ENCODE measurements around the gene SKAP1. TPM values are rescaled to one million over a fixed set of nuclear protein-coding genes. Genes with fewer than 3 reads are reported as not detected.
"Not testable (repeated sequence)": the region's sequence is repeated elsewhere in the genome, so short reads cannot be mapped to it uniquely, and the experiment has no call there.

Gene SKAP1
- total RNA-seq, 1 donor from 2014 or later, result 51.9 TPM

DNA sequence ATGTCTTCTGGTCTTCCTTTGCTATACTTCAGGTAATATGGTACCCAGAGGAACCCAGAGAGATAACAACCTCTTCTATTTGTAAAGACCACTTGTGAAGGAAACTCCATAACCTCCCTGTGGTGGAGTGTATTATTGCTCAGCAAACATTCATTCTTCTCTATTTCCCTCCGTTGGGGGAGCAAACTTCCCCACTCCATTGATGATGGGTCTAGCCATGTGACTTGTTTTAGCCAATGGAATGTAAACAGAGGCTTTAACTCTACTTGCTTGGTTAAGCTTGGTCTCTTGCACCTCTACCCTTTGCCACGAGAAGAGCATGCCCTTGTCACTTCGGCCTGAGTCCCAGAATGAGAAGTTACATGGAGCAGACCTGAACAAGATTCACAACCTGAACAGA is 30.0 kb upstream of the SKAP1 start:
- Mint-ChIP-seq H3K4me3 (no peak overlapping the region), H3K27ac (no peak overlapping the region), H3K4me1 (ENCODE audit: low read depth) (peaks cover 53% of the 10 kb centered on the region), H3K27me3 (ENCODE audit: insufficient read depth) (no peaks in the 10 kb centered on the region), H3K9me3 (no peaks in the 10 kb centered on the region), H3K36me3 (ENCODE audit: low read depth) (peaks cover 2% of the 10 kb centered on the region)
- intact Hi-C loops (cut with micrococcal nuclease), result no loop called here
- no peak for DNase-seq (ENCODE audit: low spot score)

GRCh38 chr17:48459070-48459844 is 29.2 kb upstream of the SKAP1 start:
- Mint-ChIP-seq H3K27ac (peak overlapping the region; percentile 62), H3K36me3 (ENCODE audit: low read depth) (peaks cover 2% of the 10 kb centered on the region), H3K4me3 (no peak overlapping the region), H3K4me1 (ENCODE audit: low read depth) (peaks cover 61% of the 10 kb centered on the region), H3K9me3 (no peaks in the 10 kb centered on the region), H3K27me3 (ENCODE audit: insufficient read depth) (no peaks in the 10 kb centered on the region)
- intact Hi-C loops (cut with micrococcal nuclease), result loop anchor here (2.0 to 10.0 kb wide), 3 partner anchors 24 to 354 kb away; partner anchors contain the start of genes CBX1 and SNX11
- DNase-seq (ENCODE audit: low spot score), result no peak

DNA sequence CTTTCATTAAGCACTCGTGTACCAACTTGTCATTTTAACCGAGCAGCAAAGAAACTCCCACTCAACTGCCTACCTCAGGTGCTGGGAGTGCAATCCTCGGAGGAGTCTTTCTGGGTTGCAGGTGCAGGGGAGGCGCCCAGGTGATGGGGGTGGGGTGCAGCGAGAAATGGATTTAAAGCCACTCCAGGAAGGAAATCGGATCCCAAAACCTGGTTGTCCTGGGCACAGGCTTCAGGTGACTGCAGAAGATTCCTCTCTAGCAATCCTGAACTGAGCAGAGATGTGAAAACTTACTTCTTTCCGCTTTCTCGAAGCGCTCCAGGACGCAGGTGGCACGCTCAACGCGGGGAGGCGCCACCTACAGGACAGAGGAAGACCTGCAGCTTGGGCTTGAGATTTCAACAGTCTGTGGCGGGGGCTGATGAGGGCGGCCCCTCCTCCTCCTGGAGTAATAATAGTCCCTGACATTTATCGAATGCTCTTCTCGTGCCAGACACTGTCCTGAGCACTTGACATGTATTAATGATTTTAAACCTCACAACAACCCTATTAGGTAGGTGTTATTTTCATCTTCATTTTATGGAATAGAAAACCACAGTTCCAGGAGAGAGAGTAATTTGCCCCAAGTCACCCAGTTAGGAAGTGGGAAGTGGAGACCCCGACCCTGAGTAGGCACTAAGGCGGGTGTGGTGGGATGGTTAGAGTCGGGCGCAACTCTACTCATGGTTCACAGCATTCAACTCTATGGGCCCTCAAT is 27.2 kb upstream of the SKAP1 start:
- Mint-ChIP-seq H3K27ac (peak overlapping the region; percentile 11), H3K4me1 (ENCODE audit: low read depth) (peaks cover 69% of the 10 kb centered on the region), H3K9me3 (no peaks in the 10 kb centered on the region), H3K27me3 (ENCODE audit: insufficient read depth) (no peaks in the 10 kb centered on the region), H3K4me3 (peak overlapping the region; percentile 28), H3K36me3 (ENCODE audit: low read depth) (peaks cover 4% of the 10 kb centered on the region)
- DNase-seq (ENCODE audit: low spot score), result peak; percentile 69
- intact Hi-C loops (cut with micrococcal nuclease), result loop anchor here (1.0 to 10.0 kb wide), 7 partner anchors 17 to 352 kb away; partner anchors contain the start of genes CBX1 and SNX11

- Mint-ChIP-seq H3K9me3 (no peaks in the 10 kb centered on the region), H3K27me3 (ENCODE audit: insufficient read depth) (no peaks in the 10 kb centered on the region), H3K4me1 (ENCODE audit: low read depth) (peaks cover 76% of the 10 kb centered on the region), H3K36me3 (ENCODE audit: low read depth) (peaks cover 5% of the 10 kb centered on the region), H3K4me3 (peak overlapping the region; percentile 13), H3K27ac (peak overlapping the region; percentile 63)
- no peak for DNase-seq (ENCODE audit: low spot score)
- intact Hi-C loops (cut with micrococcal nuclease), result loop anchor here (10.0 kb wide), 1 partner anchor 352 kb away; the partner anchor contains the start of genes CBX1 and SNX11
Observed at GRCh38 chr17:48456589-48456988, 26.6 kb upstream of the SKAP1 start.

DNA sequence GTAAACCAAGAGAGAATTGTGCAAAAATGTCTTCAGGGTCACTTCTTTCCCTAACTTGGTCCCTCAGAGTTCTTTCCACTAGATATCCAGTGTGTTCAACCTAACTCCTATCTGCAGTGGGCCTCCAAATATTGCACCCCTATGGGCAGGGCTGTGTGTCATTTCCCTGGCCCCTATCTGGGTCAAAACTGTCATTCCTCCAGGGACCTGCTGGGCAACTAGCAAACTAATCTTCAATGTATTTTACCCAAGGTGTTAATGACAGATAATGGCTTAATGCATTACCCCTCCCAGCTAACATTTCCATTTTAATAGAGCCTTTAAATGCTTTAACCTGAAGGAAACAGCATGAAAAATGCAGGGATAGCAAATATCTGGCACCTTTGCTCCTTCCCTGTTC is 25.8 kb upstream of the SKAP1 start:
- Mint-ChIP-seq H3K27ac (no peak overlapping the region), H3K27me3 (ENCODE audit: insufficient read depth) (no peaks in the 10 kb centered on the region), H3K4me3 (no peak overlapping the region), H3K9me3 (no peaks in the 10 kb centered on the region), H3K4me1 (ENCODE audit: low read depth) (peaks cover 81% of the 10 kb centered on the region), H3K36me3 (ENCODE audit: low read depth) (peaks cover 5% of the 10 kb centered on the region)
- intact Hi-C loops (cut with micrococcal nuclease), result loop anchor here (10.0 kb wide), 1 partner anchor 351 kb away; the partner anchor contains the start of genes CBX1 and SNX11
- DNase-seq (ENCODE audit: low spot score), result no peak

- Mint-ChIP-seq H3K27me3 (ENCODE audit: insufficient read depth) (no peaks in the 10 kb centered on the region), H3K4me1 (ENCODE audit: low read depth) (peaks cover 65% of the 10 kb centered on the region), H3K4me3 (peak overlapping the region; percentile 11), H3K27ac (peak overlapping the region; percentile 88), H3K36me3 (ENCODE audit: low read depth) (peaks cover 4% of the 10 kb centered on the region), H3K9me3 (no peaks in the 10 kb centered on the region)
- no peak for DNase-seq (ENCODE audit: low spot score)
- intact Hi-C loops (cut with micrococcal nuclease), result loop anchor here (1.0 to 10.0 kb wide), 2 partner anchors 24 to 349 kb away; partner anchors contain the start of genes CBX1 and SNX11
Observed at GRCh38 chr17:48453447-48453846, 23.4 kb upstream of the SKAP1 start.

DNA sequence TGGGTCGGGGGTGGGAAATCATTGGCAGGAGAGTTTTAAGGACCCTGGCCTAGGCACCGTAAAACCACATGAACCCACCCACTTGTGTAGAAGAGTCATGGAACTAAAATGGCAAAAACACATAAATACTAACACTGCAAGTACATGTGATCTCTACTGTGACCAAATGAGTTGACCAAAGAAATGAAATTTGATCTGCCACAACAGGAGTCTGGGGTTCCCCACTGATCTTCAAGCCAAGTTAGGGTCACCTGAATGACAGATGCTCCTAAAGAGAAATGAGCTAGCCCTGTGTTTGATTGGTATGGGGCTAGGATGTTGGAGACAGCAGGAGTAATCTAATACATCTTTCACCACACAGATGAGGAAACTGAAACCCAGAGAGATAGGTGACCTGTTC is 21.5 kb upstream of the SKAP1 start:
- H3K27ac Mint-ChIP-seq, result no peak overlapping the region
- no peaks in the 10 kb centered on the region for H3K9me3 Mint-ChIP-seq
- H3K36me3 Mint-ChIP-seq (ENCODE audit: low read depth), result peaks cover 4% of the 10 kb centered on the region
- H3K4me3 Mint-ChIP-seq, result no peak overlapping the region
- H3K4me1 Mint-ChIP-seq (ENCODE audit: low read depth), result peaks cover 52% of the 10 kb centered on the region
- H3K27me3 Mint-ChIP-seq (ENCODE audit: insufficient read depth), result no peaks in the 10 kb centered on the region
- no peak for DNase-seq (ENCODE audit: low spot score)
- intact Hi-C loops (cut with micrococcal nuclease), result loop anchor here (10.0 kb wide), 1 partner anchor 347 kb away; the partner anchor contains the start of genes CBX1 and SNX11

GRCh38 chr17:48449335-48449734 is 19.3 kb upstream of the SKAP1 start:
- H3K9me3 Mint-ChIP-seq; H3K4me3 Mint-ChIP-seq; H3K27ac Mint-ChIP-seq; DNase-seq (ENCODE audit: low spot score); intact Hi-C loops (cut with micrococcal nuclease); H3K27me3 Mint-ChIP-seq (ENCODE audit: insufficient read depth); H3K36me3 Mint-ChIP-seq (ENCODE audit: low read depth): not testable (repeated sequence)
- H3K4me1 Mint-ChIP-seq (ENCODE audit: low read depth), result peaks cover 46% of the 10 kb centered on the region

GRCh38 chr17:48445248-48445620 is 15.2 kb upstream of the SKAP1 start:
- Mint-ChIP-seq H3K4me3 (no peak overlapping the region), H3K27me3 (ENCODE audit: insufficient read depth) (no peaks in the 10 kb centered on the region), H3K9me3 (peaks cover 9% of the 10 kb centered on the region), H3K36me3 (ENCODE audit: low read depth) (peaks cover 10% of the 10 kb centered on the region), H3K27ac (no peak overlapping the region), H3K4me1 (ENCODE audit: low read depth) (peaks cover 55% of the 10 kb centered on the region)
- intact Hi-C loops (cut with micrococcal nuclease), result no loop called here
- DNase-seq (ENCODE audit: low spot score), result no peak

DNA sequence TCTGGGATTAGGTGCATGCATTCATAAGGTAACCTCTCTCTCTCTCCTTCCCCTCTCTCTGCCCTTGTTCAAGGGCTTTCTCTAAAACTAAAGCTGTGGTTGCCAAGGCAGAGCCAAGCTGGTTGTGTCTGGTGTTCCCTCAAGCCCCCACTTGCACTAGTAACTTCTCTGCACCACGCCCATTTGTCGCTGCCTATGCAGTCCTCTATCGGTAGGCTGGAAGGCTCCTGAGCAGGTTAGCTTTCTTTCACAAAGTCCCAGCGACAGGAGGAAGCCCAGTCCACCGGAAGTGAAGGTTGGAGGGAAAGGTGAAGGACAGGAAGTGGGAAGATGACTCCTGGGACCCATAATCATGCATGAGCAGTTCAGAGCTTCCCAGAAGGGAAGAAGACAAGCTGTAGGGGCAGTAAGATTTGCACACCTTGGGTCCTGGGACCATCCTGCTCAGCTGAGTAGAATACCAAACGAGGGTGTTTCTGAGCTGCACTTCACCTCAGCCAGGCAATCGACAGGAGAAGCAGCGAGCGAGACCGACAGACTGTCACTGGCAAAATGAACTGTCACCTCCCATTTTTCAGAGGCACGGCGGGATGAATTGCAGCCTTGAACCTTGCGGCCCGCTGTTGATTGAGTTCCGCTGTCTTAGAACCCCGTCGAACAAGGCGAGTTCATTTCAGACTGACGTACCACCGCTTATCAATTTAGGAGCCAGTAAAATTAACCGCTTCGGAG is 14.7 kb upstream of the SKAP1 start:
- Mint-ChIP-seq H3K4me1 (ENCODE audit: low read depth) (peaks cover 61% of the 10 kb centered on the region), H3K9me3 (peaks cover 9% of the 10 kb centered on the region), H3K27me3 (ENCODE audit: insufficient read depth) (no peaks in the 10 kb centered on the region), H3K27ac (peak overlapping the region; percentile 51), H3K36me3 (ENCODE audit: low read depth) (peaks cover 10% of the 10 kb centered on the region), H3K4me3 (peak overlapping the region; percentile 40)
- intact Hi-C loops (cut with micrococcal nuclease), result loop anchor here (5.0 kb wide), 1 partner anchor 38 kb away; no protein-coding TSS in a partner anchor
- DNase-seq (ENCODE audit: low spot score), result no peak

GRCh38 chr17:48443712-48444111 is 13.7 kb upstream of the SKAP1 start:
- Mint-ChIP-seq H3K27ac (no peak overlapping the region), H3K4me1 (ENCODE audit: low read depth) (peaks cover 71% of the 10 kb centered on the region), H3K4me3 (no peak overlapping the region), H3K27me3 (ENCODE audit: insufficient read depth) (no peaks in the 10 kb centered on the region), H3K9me3 (peaks cover 9% of the 10 kb centered on the region), H3K36me3 (ENCODE audit: low read depth) (peaks cover 10% of the 10 kb centered on the region)
- intact Hi-C loops (cut with micrococcal nuclease), result loop anchor here (5.0 kb wide), 1 partner anchor 39 kb away; no protein-coding TSS in a partner anchor
- DNase-seq (ENCODE audit: low spot score), result no peak

DNA sequence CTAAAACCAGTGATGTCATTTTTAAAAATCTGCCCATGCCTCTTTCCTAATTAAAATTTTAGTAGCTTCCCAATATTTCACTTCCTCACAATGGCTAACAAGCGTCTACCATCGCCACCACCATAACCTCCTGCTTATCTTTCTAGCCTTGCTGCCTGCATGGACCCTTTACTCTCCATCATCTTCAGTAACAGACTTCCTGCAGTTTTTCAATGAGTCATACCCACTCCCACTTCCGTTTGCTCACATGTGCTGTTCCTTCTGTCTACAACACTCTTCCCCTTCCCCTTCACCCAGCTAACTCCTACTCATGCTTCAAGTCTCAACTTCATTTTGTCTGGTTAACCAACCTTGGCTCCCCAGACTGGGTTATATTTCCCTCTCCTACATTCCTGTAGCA is 12.8 kb upstream of the SKAP1 start:
- H3K27me3 Mint-ChIP-seq (ENCODE audit: insufficient read depth), result no peaks in the 10 kb centered on the region
- H3K36me3 Mint-ChIP-seq (ENCODE audit: low read depth), result peaks cover 10% of the 10 kb centered on the region
- intact Hi-C loops (cut with micrococcal nuclease), result loop anchor here (5.0 kb wide), 1 partner anchor 39 kb away; no protein-coding TSS in a partner anchor
- no peak for DNase-seq (ENCODE audit: low spot score)
- peak overlapping the region; percentile 77 for H3K27ac Mint-ChIP-seq
- H3K4me1 Mint-ChIP-seq (ENCODE audit: low read depth), result peaks cover 80% of the 10 kb centered on the region
- H3K9me3 Mint-ChIP-seq, result peaks cover 9% of the 10 kb centered on the region
- H3K4me3 Mint-ChIP-seq, result peak overlapping the region; percentile 40
